ENCODE data around the gene OGFOD3.
"Not testable (repeated sequence)": the region's sequence is repeated elsewhere in the genome, so short reads cannot be mapped to it uniquely, and the experiment has no call there.

Gene OGFOD3

GRCh38 chr17:82367724-82368524 lies 50.5 kb downstream of the OGFOD3 start:
- Histone ChIP-seq H3K4me1 (ENCODE audit: insufficient read depth, poor library complexity, severe bottlenecking) (no peaks in the 10 kb centered on the region), H3K27ac (ENCODE audit: poor library complexity, severe bottlenecking) (no peak overlapping the region)
- no peak for DNase-seq (ENCODE audit: low spot score)

GRCh38 chr17:82366749-82367148 lies 51.6 kb downstream of the OGFOD3 start:
- Histone ChIP-seq H3K9me3 (ENCODE audit: severe bottlenecking) (no peaks in the 10 kb centered on the region), H3K36me3 (ENCODE audit: low read depth) (no peaks in the 10 kb centered on the region), H3K27me3 (ENCODE audit: insufficient read depth, poor library complexity, severe bottlenecking) (peaks cover 23% of the 10 kb centered on the region), H3K4me1 (ENCODE audit: insufficient read depth, poor library complexity, severe bottlenecking) (no peaks in the 10 kb centered on the region), H3K27ac (ENCODE audit: poor library complexity, severe bottlenecking) (no peak overlapping the region), H3K4me3 (ENCODE audit: severe bottlenecking) (no peak overlapping the region)
- TF ChIP-seq CTCF (IDR thresholded peaks at IDR 0.05; ENCODE audit: poor library complexity, severe bottlenecking): no peak
- ATAC-seq (ENCODE audit: low read depth) (no peak), DNase-seq (ENCODE audit: low spot score) (no peak)

More at GRCh38 chr17:82367724-82368524, 50.5 kb downstream of the OGFOD3 start:
- Histone ChIP-seq H3K9me3 (ENCODE audit: severe bottlenecking) (no peaks in the 10 kb centered on the region), H3K27me3 (ENCODE audit: insufficient read depth, poor library complexity, severe bottlenecking) (peaks cover 34% of the 10 kb centered on the region), H3K36me3 (ENCODE audit: low read depth) (no peaks in the 10 kb centered on the region), H3K4me3 (ENCODE audit: severe bottlenecking) (no peak overlapping the region)
- 0 out of 3 replicates have a peak, but pooled peaks have one; percentile 28 for ATAC-seq (ENCODE audit: low read depth)
- no peak for TF ChIP-seq CTCF (IDR thresholded peaks at IDR 0.05; ENCODE audit: poor library complexity, severe bottlenecking)

- Histone ChIP-seq H3K9me3 (ENCODE audit: severe bottlenecking) (no peaks in the 10 kb centered on the region), H3K27ac (ENCODE audit: poor library complexity, severe bottlenecking) (no peak overlapping the region), H3K4me1 (ENCODE audit: insufficient read depth, poor library complexity, severe bottlenecking) (no peaks in the 10 kb centered on the region), H3K36me3 (ENCODE audit: low read depth) (no peaks in the 10 kb centered on the region), H3K4me3 (ENCODE audit: severe bottlenecking) (no peak overlapping the region), H3K27me3 (ENCODE audit: insufficient read depth, poor library complexity, severe bottlenecking) (peaks cover 15% of the 10 kb centered on the region)
- TF ChIP-seq CTCF (IDR thresholded peaks at IDR 0.05; ENCODE audit: poor library complexity, severe bottlenecking): no peak
- no peak for ATAC-seq (ENCODE audit: low read depth)
- no peak for DNase-seq (ENCODE audit: low spot score)
These were observed 52.6 kb downstream of the OGFOD3 start for GRCh38 chr17:82365606-82366295.

- DNase-seq (ENCODE audit: low spot score): no peak
- ATAC-seq (ENCODE audit: low read depth): no peak; the same call in 2 of the 3 replicates
These were observed 56.3 kb downstream of the OGFOD3 start for GRCh38 chr17:82361885-82362633.

GRCh38 chr17:82359451-82360074 lies 58.8 kb downstream of the OGFOD3 start:
- H3K36me3 ChIP-seq (ENCODE audit: low read depth); ATAC-seq (ENCODE audit: low read depth); H3K4me3 ChIP-seq (ENCODE audit: severe bottlenecking); DNase-seq (ENCODE audit: low spot score); H3K27ac ChIP-seq (ENCODE audit: poor library complexity, severe bottlenecking); H3K9me3 ChIP-seq (ENCODE audit: severe bottlenecking); H3K27me3 ChIP-seq (ENCODE audit: insufficient read depth, poor library complexity, severe bottlenecking): not testable (repeated sequence)
- peaks cover 11% of the 10 kb centered on the region for H3K4me1 ChIP-seq (ENCODE audit: insufficient read depth, poor library complexity, severe bottlenecking)

More at GRCh38 chr17:82361885-82362633, 56.3 kb downstream of the OGFOD3 start:
- Histone ChIP-seq H3K4me3 (ENCODE audit: severe bottlenecking) (no peak overlapping the region), H3K9me3 (ENCODE audit: severe bottlenecking) (no peaks in the 10 kb centered on the region), H3K36me3 (ENCODE audit: low read depth) (no peaks in the 10 kb centered on the region), H3K27ac (ENCODE audit: poor library complexity, severe bottlenecking) (no peak overlapping the region), H3K27me3 (ENCODE audit: insufficient read depth, poor library complexity, severe bottlenecking) (no peaks in the 10 kb centered on the region), H3K4me1 (ENCODE audit: insufficient read depth, poor library complexity, severe bottlenecking) (no peaks in the 10 kb centered on the region)
- no peak for TF ChIP-seq CTCF (IDR thresholded peaks at IDR 0.05; ENCODE audit: poor library complexity, severe bottlenecking)
